Measurements from ENCODE around the gene TRPM7. TPM values are rescaled to one million over a fixed set of nuclear protein-coding genes. Genes with fewer than 3 reads are reported as not detected.

Gene TRPM7
- total and polyA plus RNA-seq, 2 of the 13 experiments (the other 11 are each of a cell fraction or from before 2014, with no cell fraction given) = 11.0 to 36.0 TPM

- TF ChIP-seq ZMAT5 (CRISPR knock-in tag; IDR thresholded peaks at IDR 0.05; ENCODE audit: borderline replicate concordance, low read depth) (no peak), NBN (conservative IDR thresholded peaks at IDR 0.05) (no peak), ERF (CRISPR knock-in tag; IDR thresholded peaks at IDR 0.05) (no peak), ZSCAN31 (CRISPR knock-in tag; IDR thresholded peaks at IDR 0.05; ENCODE audit: low read depth) (no peak), KDM4B (CRISPR knock-in tag; IDR thresholded peaks at IDR 0.05) (no peak), ASH2L (IDR thresholded peaks at IDR 0.05; ENCODE audit: insufficient read length, low read depth, low read length) (no peak), ZFP82 (CRISPR knock-in tag; IDR thresholded peaks at IDR 0.05; ENCODE audit: borderline replicate concordance) (no peak), SAFB2 (CRISPR knock-in tag; IDR thresholded peaks at IDR 0.05; ENCODE audit: borderline replicate concordance, low read depth) (no peak), NFKBIZ (CRISPR knock-in tag; IDR thresholded peaks at IDR 0.05) (no peak), ETV6 (CRISPR knock-in tag; conservative IDR thresholded peaks at IDR 0.05) (no peak), TCF7L2 (IDR thresholded peaks at IDR 0.05; ENCODE audit: low read depth, low read length) (no peak), ZNF34 (CRISPR knock-in tag; IDR thresholded peaks at IDR 0.05; ENCODE audit: borderline replicate concordance) (no peak), ZBTB2 (CRISPR knock-in tag; IDR thresholded peaks at IDR 0.05; ENCODE audit: low read depth) (no peak), TSC22D2 (CRISPR knock-in tag; IDR thresholded peaks at IDR 0.05; ENCODE audit: borderline replicate concordance) (no peak), ZNF639 (CRISPR knock-in tag; conservative IDR thresholded peaks at IDR 0.05) (no peak), ZNF691 (CRISPR knock-in tag; IDR thresholded peaks at IDR 0.05; ENCODE audit: borderline replicate concordance, low read depth) (no peak), THAP7 (CRISPR knock-in tag; IDR thresholded peaks at IDR 0.05) (no peak)
- Histone ChIP-seq H2AFZ (ENCODE audit: low read length) (no peak overlapping the region), H3K9ac (ENCODE audit: insufficient read depth, low read depth, low read length) (no peak overlapping the region), H3K4me2 (ENCODE audit: low read depth, low read length) (no peak overlapping the region), H4K20me1 (ENCODE audit: insufficient read depth, low read length) (no peaks in the 10 kb centered on the region), H3K4me1 (ENCODE audit: insufficient read depth, low read length) (no peaks in the 10 kb centered on the region), H3K27me3 (ENCODE audit: control insufficient read depth in 1 of 2, insufficient read depth in 2 of 2, low read length in 2 of 2) (no peaks in the 10 kb centered on the region), H3K36me3 (replicated peaks in 1 of 2; ENCODE audit: control insufficient read depth in 1 of 2, insufficient read depth in 2 of 2, low read length in 2 of 2) (peaks cover 15 to 52% of the 10 kb centered on the region in 2 experiments), H3K27ac (ENCODE audit: extremely low read length, insufficient read depth, low read length) (no peak overlapping the region), H3K9me3 (ENCODE audit: low read length) (no peaks in the 10 kb centered on the region), H3K79me2 (ENCODE audit: insufficient read depth, low read length) (no peaks in the 10 kb centered on the region), H3K4me3 (replicated peaks in 1 of 3; ENCODE audit: insufficient read depth in 1 of 3, low read depth in 2 of 3, low read length in 3 of 3) (no peak overlapping the region)
- in situ Hi-C loops (cut with HindIII; ENCODE audit: extremely low pct_ligation_motif_present, low pct_unique_long_range_greater_than_20kb) = no loop called here
- BruUV-seq (replicated peaks) = no TSS peak
- intact Hi-C loops (cut with micrococcal nuclease; ENCODE audit: unreplicated experiment) = no loop called here
- over 99% methylated on average over 5 of the region's 5 CpGs for WGBS (ENCODE audit: low lambda C conversion rate)
- FAIRE-seq (no peak), ATAC-seq (no peak), DNase-seq (ENCODE audit: low spot score) (no peak)
- POLR2A ChIA-PET = no interaction called here
- CTCF ChIA-PET (ENCODE audit: low intra/inter-chr PET ratio, low total read pairs) = no interaction called here
Measured at GRCh38 chr15:50628421-50628820, 58.2 kb downstream of the TRPM7 start.
